K562 (cell line): ENCODE data around the gene DSG2. TPM values are rescaled to one million over a fixed set of nuclear protein-coding genes. Genes with fewer than 3 reads are reported as not detected.
A peak's percentile ranks its signal among the peaks of the same experiment; 100 is the strongest.

Experiments
- CBX1 ChIP-seq: sonication (generic); IDR thresholded peaks from 2 replicates; pipeline ENCODE4 v1.6.1; 2016; ENCODE audit warnings: antibody characterized with exemption, low read depth, mild to moderate bottlenecking
- CEBPG ChIP-seq, 3 experiments: fragments of 200-800 bp in 1 of 3; sonication (Bioruptor generic) in 1 of 3; sonication (generic) in 1 of 3; formaldehyde crosslinking in 1 of 3; IDR thresholded peaks in 2 of 3; conservative IDR thresholded peaks in 1 of 3; 2 replicates each; pipeline versions ENCODE4 v1.6.1 to v1.8.0; 2016 to 2022; ENCODE audit warnings: missing compliant biosample characterization in 2 of 3, missing genetic modification characterization in 2 of 3, mild to moderate bottlenecking in 1 of 3, missing genetic modification reagents in 1 of 3
- EHMT2 ChIP-seq: fragments of 450-650 bp; IDR thresholded peaks from 2 replicates; pipeline ENCODE4 v1.6.1; 2018; ENCODE audit warnings: antibody characterized with exemption
- EP300 ChIP-seq: IDR thresholded peaks from 2 replicates; pipeline ENCODE4 v1.6.1; 2012; ENCODE audit warnings: low read length, improper control_type of control experiment
- FOS ChIP-seq: IDR thresholded peaks from 3 replicates; pipeline ENCODE4 v1.6.1; 2011; ENCODE audit not compliant: insufficient read length; ENCODE audit errors: extremely low read depth
- GATAD2B ChIP-seq: fragments of 450-650 bp; IDR thresholded peaks from 2 replicates; pipeline ENCODE4 v1.6.1; 2017; ENCODE audit warnings: mild to moderate bottlenecking, borderline replicate concordance
- HMG20A ChIP-seq: fragments of 450-650 bp; formaldehyde crosslinking; conservative IDR thresholded peaks from 2 replicates; pipeline ENCODE4 v1.4.0; 2020; ENCODE audit warnings: mild to moderate bottlenecking, mixed read lengths
- HNRNPLL ChIP-seq: fragments of 200-400 bp; formaldehyde crosslinking; IDR thresholded peaks from 2 replicates; pipeline ENCODE4 v1.6.1; 2017; ENCODE audit warnings: low read length, low read depth, mild to moderate bottlenecking; ENCODE audit not compliant: poor library complexity, severe bottlenecking
- RUNX1 ChIP-seq: sonication (generic); IDR thresholded peaks from 2 replicates; pipeline ENCODE4 v1.6.1; 2016; ENCODE audit warnings: antibody characterized with exemption, low read depth
- SAFB ChIP-seq: fragments of 200-400 bp; formaldehyde crosslinking; IDR thresholded peaks from 2 replicates; pipeline ENCODE4 v1.6.1; 2017; ENCODE audit warnings: low read depth, low read length, borderline replicate concordance
- SMARCB1 ChIP-seq: IDR thresholded peaks from 2 replicates; pipeline ENCODE4 v1.6.1; 2011; ENCODE audit warnings: improper control_type of control experiment, low read depth; ENCODE audit not compliant: insufficient read length
- ZBTB17 ChIP-seq: fragments of 450-650 bp; formaldehyde crosslinking; IDR thresholded peaks from 2 replicates; pipeline ENCODE4 v1.4.0; 2020; ENCODE audit warnings: mild to moderate bottlenecking
- ZNF12 ChIP-seq: sonication (generic); formaldehyde crosslinking; IDR thresholded peaks from 2 replicates; pipeline ENCODE4 v1.4.0; 2020; ENCODE audit warnings: mild to moderate bottlenecking, missing genetic modification reagents
- ZNF143 ChIP-seq: sonication (generic); formaldehyde crosslinking; IDR thresholded peaks from 2 replicates; pipeline ENCODE4 v1.9.0; 2022; ENCODE audit warnings: mild to moderate bottlenecking, missing genetic modification reagents
- ZNF449 ChIP-seq: fragments of 250-450 bp; sonication (Bioruptor Pico); IDR thresholded peaks from 2 replicates; pipeline ENCODE4 v1.8.0; 2022; ENCODE audit warnings: moderate library complexity, mild to moderate bottlenecking, inconsistent platforms
- polyA plus RNA-seq, 8 experiments: library from polyadenylated mRNA; depleted of rRNA in 4 of 8; stranded (reverse) in 5 of 8; unstranded in 3 of 8; fragments of >200 nt; fragmentation: Nextera tagmentation in 2 of 8; fragmentation: Illumina TruSeq in 1 of 8; extraction: Ambion mirVana in 2 of 8; extraction: Trizol in 1 of 8; gene quantifications; 2 replicates each; pipeline versions ENCODE4 v1.2.1 to v1.2.3, GENCODE V29; 2011 to 2014; ENCODE audit warnings: inconsistent platforms in 1 of 8, missing spikeins in 1 of 8
- total RNA-seq, 7 experiments: library from RNA; depleted of rRNA in 6 of 7; stranded (reverse); fragments of >200 nt in 6 of 7; fragmentation: Illumina TruSeq in 2 of 7; extraction: Trizol in 2 of 7; gene quantifications; 2 replicates each; pipeline versions ENCODE4 v1.2.1 to v1.2.3, GENCODE V29; 2011 to 2021; ENCODE audit warnings: low replicate concordance in 1 of 7
- TF ChIP-seq, protein P1 (sequence below): fragments of 250-450 bp; sonication (Bioruptor Pico); IDR thresholded peaks from 2 replicates; pipeline ENCODE4 v1.4.0; 2020; ENCODE audit warnings: mild to moderate bottlenecking
- TF ChIP-seq, protein P2 (sequence below): IDR thresholded peaks from 2 replicates; pipeline ENCODE4 v1.6.1; 2011; ENCODE audit warnings: borderline replicate concordance, low read depth, mild to moderate bottlenecking, moderate library complexity, low read length; ENCODE audit not compliant: insufficient read depth, poor library complexity, severe bottlenecking
- TF ChIP-seq, protein P3 (sequence below): IDR thresholded peaks from 2 replicates; pipeline ENCODE4 v1.6.1; 2014; ENCODE audit warnings: antibody characterized with exemption
- TF ChIP-seq, protein P4 (sequence below): fragments of 250-450 bp; sonication (Bioruptor Pico); IDR thresholded peaks from 2 replicates; pipeline ENCODE4 v1.5.1; 2021; ENCODE audit warnings: mild to moderate bottlenecking

The DSG2 gene
- total and polyA plus RNA-seq, 9 of the 15 experiments (the other 6 are each of a cell fraction or from before 2014, with no cell fraction given), result 16.9 to 68.6 (median 41.3) TPM

DNA sequence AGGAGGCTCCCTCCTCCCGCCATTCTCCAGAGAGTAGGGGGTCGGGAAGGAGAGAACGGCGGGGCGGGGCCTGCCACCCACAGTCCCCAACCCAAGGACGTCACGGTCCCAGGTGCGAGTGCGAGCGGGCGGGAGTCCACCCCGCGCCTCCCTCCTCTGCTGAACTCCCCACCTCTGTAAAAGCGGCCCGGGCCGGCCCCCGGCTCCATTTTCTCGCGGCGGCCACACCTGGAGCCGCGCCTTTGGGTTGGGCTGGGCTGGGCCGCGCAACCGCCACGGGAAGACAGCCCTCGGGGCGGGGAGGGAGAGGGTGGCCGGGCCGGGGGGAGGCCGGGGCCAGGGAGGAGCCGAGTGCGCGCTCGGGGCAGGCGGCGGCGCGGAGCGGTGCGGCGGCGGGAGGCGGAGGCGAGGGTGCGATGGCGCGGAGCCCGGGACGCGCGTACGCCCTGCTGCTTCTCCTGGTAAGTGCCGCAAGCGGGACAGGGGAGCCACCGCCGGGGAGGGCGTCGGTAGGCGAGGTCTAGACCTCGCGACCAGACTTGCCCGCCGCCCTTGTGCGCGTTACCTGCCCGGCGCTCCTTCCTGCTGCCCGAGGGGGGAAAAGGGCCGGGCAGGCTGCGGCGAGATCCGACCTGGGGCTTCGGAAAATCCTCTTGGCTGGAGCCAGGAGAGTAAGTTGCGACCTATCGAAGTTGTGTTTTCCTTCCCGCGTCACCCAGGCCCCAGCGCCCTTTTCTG lies at the start of gene DSG2 (continued):
- TF ChIP-seq, protein P1, sequence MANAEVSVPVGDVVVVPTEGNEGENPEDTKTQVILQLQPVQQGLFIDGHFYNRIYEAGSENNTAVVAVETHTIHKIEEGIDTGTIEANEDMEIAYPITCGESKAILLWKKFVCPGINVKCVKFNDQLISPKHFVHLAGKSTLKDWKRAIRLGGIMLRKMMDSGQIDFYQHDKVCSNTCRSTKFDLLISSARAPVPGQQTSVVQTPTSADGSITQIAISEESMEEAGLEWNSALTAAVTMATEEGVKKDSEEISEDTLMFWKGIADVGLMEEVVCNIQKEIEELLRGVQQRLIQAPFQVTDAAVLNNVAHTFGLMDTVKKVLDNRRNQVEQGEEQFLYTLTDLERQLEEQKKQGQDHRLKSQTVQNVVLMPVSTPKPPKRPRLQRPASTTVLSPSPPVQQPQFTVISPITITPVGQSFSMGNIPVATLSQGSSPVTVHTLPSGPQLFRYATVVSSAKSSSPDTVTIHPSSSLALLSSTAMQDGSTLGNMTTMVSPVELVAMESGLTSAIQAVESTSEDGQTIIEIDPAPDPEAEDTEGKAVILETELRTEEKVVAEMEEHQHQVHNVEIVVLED, result peak; percentile 49; the same call in 1 of the 2 replicates
- TF ChIP-seq HMG20A (no peak), EHMT2 (no peak), ZNF449 (CRISPR knock-in tag) (no peak), ZNF143 (CRISPR knock-in tag) (no peak), ZNF12 (CRISPR knock-in tag) (no peak), SAFB (no peak), ZBTB17 (0 out of 2 replicates have a peak, but pooled peaks have one; percentile 52), HNRNPLL (no peak), RUNX1 (no peak), GATAD2B (peak; percentile 48; the same call in 1 of the 2 replicates), SMARCB1 (no peak), CEBPG (CRISPR knock-in tag; IDR thresholded peaks at IDR 0.05) (no peak), CEBPG (tag; conservative IDR thresholded peaks at IDR 0.05 in 1 of 2, IDR thresholded peaks at IDR 0.05 in 1 of 2) (no peak), FOS (no peak), EP300 (no peak), CBX1 (0 out of 2 replicates have a peak, but pooled peaks have one; percentile 6)
- TF ChIP-seq, protein P2, sequence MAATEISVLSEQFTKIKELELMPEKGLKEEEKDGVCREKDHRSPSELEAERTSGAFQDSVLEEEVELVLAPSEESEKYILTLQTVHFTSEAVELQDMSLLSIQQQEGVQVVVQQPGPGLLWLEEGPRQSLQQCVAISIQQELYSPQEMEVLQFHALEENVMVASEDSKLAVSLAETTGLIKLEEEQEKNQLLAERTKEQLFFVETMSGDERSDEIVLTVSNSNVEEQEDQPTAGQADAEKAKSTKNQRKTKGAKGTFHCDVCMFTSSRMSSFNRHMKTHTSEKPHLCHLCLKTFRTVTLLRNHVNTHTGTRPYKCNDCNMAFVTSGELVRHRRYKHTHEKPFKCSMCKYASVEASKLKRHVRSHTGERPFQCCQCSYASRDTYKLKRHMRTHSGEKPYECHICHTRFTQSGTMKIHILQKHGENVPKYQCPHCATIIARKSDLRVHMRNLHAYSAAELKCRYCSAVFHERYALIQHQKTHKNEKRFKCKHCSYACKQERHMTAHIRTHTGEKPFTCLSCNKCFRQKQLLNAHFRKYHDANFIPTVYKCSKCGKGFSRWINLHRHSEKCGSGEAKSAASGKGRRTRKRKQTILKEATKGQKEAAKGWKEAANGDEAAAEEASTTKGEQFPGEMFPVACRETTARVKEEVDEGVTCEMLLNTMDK, result peak; percentile 61
- TF ChIP-seq, protein P3, sequence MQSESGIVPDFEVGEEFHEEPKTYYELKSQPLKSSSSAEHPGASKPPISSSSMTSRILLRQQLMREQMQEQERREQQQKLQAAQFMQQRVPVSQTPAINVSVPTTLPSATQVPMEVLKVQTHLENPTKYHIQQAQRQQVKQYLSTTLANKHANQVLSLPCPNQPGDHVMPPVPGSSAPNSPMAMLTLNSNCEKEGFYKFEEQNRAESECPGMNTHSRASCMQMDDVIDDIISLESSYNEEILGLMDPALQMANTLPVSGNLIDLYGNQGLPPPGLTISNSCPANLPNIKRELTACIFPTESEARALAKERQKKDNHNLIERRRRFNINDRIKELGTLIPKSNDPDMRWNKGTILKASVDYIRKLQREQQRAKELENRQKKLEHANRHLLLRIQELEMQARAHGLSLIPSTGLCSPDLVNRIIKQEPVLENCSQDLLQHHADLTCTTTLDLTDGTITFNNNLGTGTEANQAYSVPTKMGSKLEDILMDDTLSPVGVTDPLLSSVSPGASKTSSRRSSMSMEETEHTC, result no peak
- TF ChIP-seq, protein P4, sequence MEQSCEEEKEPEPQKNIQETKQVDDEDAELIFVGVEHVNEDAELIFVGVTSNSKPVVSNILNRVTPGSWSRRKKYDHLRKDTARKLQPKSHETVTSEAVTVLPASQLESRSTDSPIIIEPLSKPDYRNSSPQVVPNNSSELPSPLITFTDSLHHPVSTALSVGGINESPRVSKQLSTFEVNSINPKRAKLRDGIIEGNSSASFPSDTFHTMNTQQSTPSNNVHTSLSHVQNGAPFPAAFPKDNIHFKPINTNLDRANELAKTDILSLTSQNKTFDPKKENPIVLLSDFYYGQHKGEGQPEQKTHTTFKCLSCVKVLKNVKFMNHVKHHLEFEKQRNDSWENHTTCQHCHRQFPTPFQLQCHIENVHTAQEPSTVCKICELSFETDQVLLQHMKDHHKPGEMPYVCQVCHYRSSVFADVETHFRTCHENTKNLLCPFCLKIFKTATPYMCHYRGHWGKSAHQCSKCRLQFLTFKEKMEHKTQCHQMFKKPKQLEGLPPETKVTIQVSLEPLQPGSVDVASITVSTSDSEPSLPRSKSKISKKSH (CRISPR knock-in tag), result no peak
